ENCODE results near the gene MEMO1.

MEMO1 gene

GRCh38 chr2:31822587-31822986, 188.2 kb downstream of the MEMO1 start:
- H3K4me3 ChIP-seq (ENCODE audit: low read depth, low read length) = no peak overlapping the region
- peak; percentile 34; the same call in 1 of the 2 replicates for TF ChIP-seq CTCF (IDR thresholded peaks at IDR 0.05; ENCODE audit: control insufficient read depth, extremely low read depth, insufficient read depth)
- DNase-seq (ENCODE audit: low read depth) = peak; percentile 62

All from LNCaP clone FGC (cell line).